Uterus (tissue), 4 donors: ENCODE results near the gene CHD5. TPM values are rescaled to one million over a fixed set of nuclear protein-coding genes. Genes with fewer than 3 reads are reported as not detected.
"Not testable (repeated sequence)": the region's sequence is repeated elsewhere in the genome, so short reads cannot be mapped to it uniquely, and the experiment has no call there.

Experiments used
- DNase-seq, 2 donors: peaks; one replicate each; pipeline ENCODE4 v3.0.0-alpha.2; 2019 to 2020
- H3K27ac ChIP-seq, 2 donors: fragments of 200-600 bp; sonication (generic); 1 replicate in 1 of 2; 2 replicates in 1 of 2; pipeline ENCODE4 v1.5.1; 2016 to 2018
- H3K27me3 ChIP-seq, 2 donors: fragments of 200-600 bp; sonication (generic); one replicate each; pipeline ENCODE4 v1.5.1; 2018 to 2019; ENCODE audit warnings: control low read depth in 1 of 2
- H3K36me3 ChIP-seq, 2 donors: fragments of 200-600 bp; sonication (generic); one replicate each; pipeline ENCODE4 v1.5.1; 2019; ENCODE audit warnings: control low read depth in 1 of 2
- H3K4me1 ChIP-seq, 2 donors: fragments of 200-600 bp; sonication (generic); one replicate each; pipeline ENCODE4 v1.5.1; 2018 to 2019; ENCODE audit warnings: control low read depth in 1 of 2
- H3K4me3 ChIP-seq, 2 donors: fragments of 200-600 bp; sonication (generic); 1 replicate in 1 of 2; 2 replicates in 1 of 2; pipeline ENCODE4 v1.5.1; 2018 to 2019; ENCODE audit warnings: mild to moderate bottlenecking in 1 of 2
- H3K9me3 ChIP-seq, 2 donors: fragments of 200-600 bp; sonication (generic); one replicate each; pipeline ENCODE4 v1.5.1; 2019; ENCODE audit warnings: control low read depth in 1 of 2
- CTCF ChIP-seq, 4 experiments: fragments of 200-600 bp in 2 of 4; fragments of 450-650 bp in 2 of 4; sonication (generic) in 2 of 4; IDR thresholded peaks; one replicate each; pipeline ENCODE4 v1.5.1; 2016 to 2019; ENCODE audit warnings: antibody characterized with exemption in 4 of 4, mild to moderate bottlenecking in 2 of 4, moderate library complexity in 1 of 4
- POLR2A ChIP-seq, 2 donors: fragments of 450-650 bp; IDR thresholded peaks; one replicate each; pipeline ENCODE4 v1.6.1; 2016; ENCODE audit warnings: antibody characterized with exemption in 2 of 2, mild to moderate bottlenecking in 1 of 2, moderate library complexity in 1 of 2
- intact Hi-C: fragments of 100-400 bp; cut with DNase I; formaldehyde crosslinking; loops from one replicate; pipeline ENCODE4 v1.15.1; 2023; ENCODE audit warnings: low total_unique reads
- total RNA-seq, 4 donors: library from RNA; depleted of rRNA in 3 of 4; stranded (reverse); fragments of >200 nt in 3 of 4; gene quantifications; one replicate each; pipeline versions ENCODE4 v1.1.0 to v1.2.4, GENCODE V29; 2014 to 2023
- donor health status: DM: yes; HTN: yes; CAD: no.

The CHD5 gene
- total RNA-seq, 4 donors from 2014 or later: 0.69 to 1.3 TPM; not detected in 2

- DNase-seq: no peak
- TF ChIP-seq POLR2A (IDR thresholded peaks at IDR 0.05) (no peak), CTCF (IDR thresholded peaks at IDR 0.05) (no peak)
- intact Hi-C loops: no loop called here
- no peaks in the 10 kb centered on the region for H3K36me3 ChIP-seq
- H3K27ac ChIP-seq: no peak overlapping the region
- no peaks in the 10 kb centered on the region for H3K4me1 ChIP-seq
- no peaks in the 10 kb centered on the region for H3K27me3 ChIP-seq
- H3K9me3 ChIP-seq: no peaks in the 10 kb centered on the region
- H3K4me3 ChIP-seq: no peak overlapping the region
These were observed 41.2 kb upstream of the CHD5 start for GRCh38 chr1:6221210-6221784.

- no peak for TF ChIP-seq POLR2A (IDR thresholded peaks at IDR 0.05)
- TF ChIP-seq CTCF (IDR thresholded peaks at IDR 0.05): no peak
- Histone ChIP-seq H3K4me3 (no peak overlapping the region), H3K4me1 (no peaks in the 10 kb centered on the region), H3K27me3 (no peaks in the 10 kb centered on the region), H3K36me3 (no peaks in the 10 kb centered on the region), H3K9me3 (no peaks in the 10 kb centered on the region), H3K27ac (no peak overlapping the region)
- DNase-seq: no peak
- intact Hi-C loops: no loop called here
These were observed 40.1 kb upstream of the CHD5 start for GRCh38 chr1:6220236-6220635.

- H3K36me3 ChIP-seq, H3K27me3 ChIP-seq, H3K4me1 ChIP-seq, DNase-seq, H3K27ac ChIP-seq, intact Hi-C loops, H3K9me3 ChIP-seq, H3K4me3 ChIP-seq: not testable (repeated sequence)
These were observed 39.5 kb upstream of the CHD5 start for GRCh38 chr1:6219641-6220040.

- Histone ChIP-seq H3K4me3 (no peak overlapping the region), H3K9me3 (no peaks in the 10 kb centered on the region), H3K27ac (no peak overlapping the region), H3K4me1 (no peaks in the 10 kb centered on the region), H3K27me3 (no peaks in the 10 kb centered on the region), H3K36me3 (no peaks in the 10 kb centered on the region)
- no peak for DNase-seq
- no peak for TF ChIP-seq CTCF (IDR thresholded peaks at IDR 0.05)
- no peak for TF ChIP-seq POLR2A (IDR thresholded peaks at IDR 0.05)
- intact Hi-C loops: no loop called here
These were observed 38.4 kb upstream of the CHD5 start for GRCh38 chr1:6218375-6219164.

GRCh38 chr1:6212193-6212959 is 32.3 kb upstream of the CHD5 start:
- Histone ChIP-seq H3K27ac (no peak overlapping the region), H3K9me3 (no peaks in the 10 kb centered on the region), H3K4me1 (peaks cover 0 to 8% of the 10 kb centered on the region in 2 donors), H3K36me3 (no peaks in the 10 kb centered on the region), H3K4me3 (no peak overlapping the region), H3K27me3 (no peaks in the 10 kb centered on the region)
- intact Hi-C loops: no loop called here
- TF ChIP-seq CTCF (IDR thresholded peaks at IDR 0.05) (no peak), POLR2A (IDR thresholded peaks at IDR 0.05) (no peak)
- no peak for DNase-seq
